ENCODE data around the gene NDUFS6.

- TF ChIP-seq, protein P1, sequence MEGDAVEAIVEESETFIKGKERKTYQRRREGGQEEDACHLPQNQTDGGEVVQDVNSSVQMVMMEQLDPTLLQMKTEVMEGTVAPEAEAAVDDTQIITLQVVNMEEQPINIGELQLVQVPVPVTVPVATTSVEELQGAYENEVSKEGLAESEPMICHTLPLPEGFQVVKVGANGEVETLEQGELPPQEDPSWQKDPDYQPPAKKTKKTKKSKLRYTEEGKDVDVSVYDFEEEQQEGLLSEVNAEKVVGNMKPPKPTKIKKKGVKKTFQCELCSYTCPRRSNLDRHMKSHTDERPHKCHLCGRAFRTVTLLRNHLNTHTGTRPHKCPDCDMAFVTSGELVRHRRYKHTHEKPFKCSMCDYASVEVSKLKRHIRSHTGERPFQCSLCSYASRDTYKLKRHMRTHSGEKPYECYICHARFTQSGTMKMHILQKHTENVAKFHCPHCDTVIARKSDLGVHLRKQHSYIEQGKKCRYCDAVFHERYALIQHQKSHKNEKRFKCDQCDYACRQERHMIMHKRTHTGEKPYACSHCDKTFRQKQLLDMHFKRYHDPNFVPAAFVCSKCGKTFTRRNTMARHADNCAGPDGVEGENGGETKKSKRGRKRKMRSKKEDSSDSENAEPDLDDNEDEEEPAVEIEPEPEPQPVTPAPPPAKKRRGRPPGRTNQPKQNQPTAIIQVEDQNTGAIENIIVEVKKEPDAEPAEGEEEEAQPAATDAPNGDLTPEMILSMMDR (IDR thresholded peaks at IDR 0.05; ENCODE audit: insufficient read depth, low read depth, low read length) = no peak
- no peak for TF ChIP-seq EZH2 (IDR thresholded peaks at IDR 0.05; ENCODE audit: insufficient read depth, low read length)
Observed at GRCh38 chr5:1855075-1855474, 53.9 kb downstream of the NDUFS6 start.

Data from astrocyte (in vitro differentiated cells and primary cell).